ENCODE data around the gene ZDHHC19.
A peak's percentile ranks its signal among the peaks of the same experiment; 100 is the strongest.
"Not testable (repeated sequence)": the region's sequence is repeated elsewhere in the genome, so short reads cannot be mapped to it uniquely, and the experiment has no call there.

ZDHHC19 gene

GRCh38 chr3:196198771-196199753 lies 12.1 kb downstream of the ZDHHC19 start:
- no peak for DNase-seq

- no peak for DNase-seq
These were observed 13.0 kb downstream of the ZDHHC19 start for GRCh38 chr3:196198081-196198675.

- DNase-seq = no peak
These were observed 13.7 kb downstream of the ZDHHC19 start for GRCh38 chr3:196197524-196197923.

GRCh38 chr3:196195664-196196265 lies 15.4 kb downstream of the ZDHHC19 start:
- no peak for DNase-seq

DNA sequence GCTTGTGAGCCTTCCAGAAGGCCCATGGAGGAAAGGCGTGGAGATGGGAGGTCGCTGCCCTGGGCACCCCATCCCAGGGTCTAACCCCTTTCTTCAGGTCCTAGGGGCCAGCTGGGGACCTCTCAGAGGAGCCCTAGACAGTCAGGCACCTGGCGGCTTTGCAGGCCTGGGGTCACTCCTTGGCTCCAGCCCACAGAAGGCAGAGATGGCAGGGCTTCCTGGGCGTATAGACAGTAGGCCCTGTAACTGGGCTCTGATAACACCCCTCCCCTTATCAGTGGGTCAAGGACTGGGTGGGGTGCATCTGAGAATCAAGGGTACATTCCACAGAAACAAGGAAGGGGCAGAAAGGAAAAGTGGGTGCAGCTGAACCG lies 16.7 kb downstream of the ZDHHC19 start:
- no peak for DNase-seq

DNA sequence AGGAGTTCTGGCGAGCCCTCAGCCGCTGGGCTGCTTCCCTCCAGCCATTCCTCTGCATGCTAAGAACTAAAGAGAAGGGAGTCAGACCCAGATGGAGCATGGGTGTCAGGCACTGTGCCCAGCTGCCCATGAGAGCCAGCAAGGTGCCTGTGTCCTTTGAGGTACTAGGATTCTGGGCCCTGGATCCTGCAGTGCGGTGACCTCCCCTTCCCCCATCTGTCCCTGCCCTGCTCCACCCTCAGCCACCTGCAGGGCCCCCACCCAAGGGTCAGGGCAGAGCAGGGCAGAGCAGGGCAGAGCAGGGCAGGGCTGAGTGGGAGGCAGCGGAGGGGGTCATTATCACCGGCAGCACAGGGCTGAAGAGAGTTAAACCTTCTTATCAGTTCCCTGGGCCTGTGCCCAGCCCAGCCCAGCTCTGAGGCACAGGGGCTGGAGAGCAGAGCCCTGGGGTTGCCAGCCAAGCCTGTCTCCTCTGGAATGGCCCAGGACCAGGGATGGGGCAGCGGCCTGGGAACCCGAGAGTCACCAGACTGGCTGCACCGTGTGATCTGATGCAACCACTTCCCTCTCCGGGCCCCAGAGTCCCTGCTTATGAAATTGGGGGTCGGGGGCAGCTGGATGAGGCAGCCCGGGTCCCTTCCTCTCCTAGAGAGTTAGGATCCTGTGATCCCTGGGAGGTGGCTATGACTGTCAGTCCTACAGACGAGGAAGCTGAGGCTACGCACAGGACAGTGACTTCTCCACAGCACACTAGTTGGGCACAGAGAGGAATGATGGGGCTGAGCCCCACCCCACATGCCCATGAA lies 17.3 kb downstream of the ZDHHC19 start:
- peak in 1 of 2 donors; percentile 26 for DNase-seq

GRCh38 chr3:196193133-196193735 lies 18.0 kb downstream of the ZDHHC19 start:
- no peak for DNase-seq

DNA sequence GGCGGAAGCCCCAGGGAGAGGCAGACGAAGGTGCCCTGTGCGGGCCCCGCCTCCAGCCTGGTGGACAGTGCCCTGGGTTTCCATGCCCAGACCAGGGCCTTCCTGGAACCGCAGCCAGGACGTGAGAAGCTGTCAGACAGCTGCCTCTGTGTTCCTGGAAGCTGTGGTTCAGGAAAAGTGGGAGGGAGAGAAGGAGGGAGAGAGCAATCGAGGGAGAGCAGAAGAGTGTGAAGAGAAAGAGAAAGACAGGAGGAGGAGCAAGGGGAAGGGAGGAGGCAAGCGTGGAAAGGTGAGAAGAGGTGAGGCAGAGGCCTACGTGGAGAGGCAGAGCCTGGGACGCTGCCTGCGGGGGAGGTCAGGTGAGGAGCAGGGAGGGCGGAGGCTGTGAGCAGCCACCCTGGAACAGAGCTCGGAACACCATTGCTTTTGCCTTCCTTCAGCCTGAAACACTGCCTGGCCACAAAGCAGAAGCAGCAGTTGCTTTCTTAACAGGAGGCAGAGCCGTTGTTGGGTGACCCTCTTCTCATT lies 18.6 kb downstream of the ZDHHC19 start:
- DNase-seq = no peak

- peak in 1 of 2 donors; percentile 55 for DNase-seq
These were observed 19.1 kb downstream of the ZDHHC19 start for GRCh38 chr3:196192036-196192523.

GRCh38 chr3:196189566-196190347 lies 21.4 kb downstream of the ZDHHC19 start:
- no peak for DNase-seq

- peak in 1 of 2 donors; percentile 17 for DNase-seq
These were observed 24.3 kb downstream of the ZDHHC19 start for GRCh38 chr3:196186651-196187573.

GRCh38 chr3:196184881-196185280 lies 26.3 kb downstream of the ZDHHC19 start:
- DNase-seq = no peak

DNA sequence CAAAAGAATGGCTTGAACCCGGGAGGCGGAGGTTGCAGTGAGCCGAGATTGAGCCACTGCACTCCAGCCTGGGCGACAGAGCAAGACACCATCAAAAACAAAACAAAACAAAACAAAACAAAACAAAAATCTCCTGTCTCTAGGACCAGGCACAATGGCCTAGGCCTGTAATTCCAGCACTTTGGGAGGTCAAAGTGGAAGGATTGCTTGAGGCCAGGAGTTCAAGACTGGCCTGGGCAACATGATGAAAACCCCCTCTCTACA lies 27.1 kb downstream of the ZDHHC19 start:
- not testable (repeated sequence) for DNase-seq

DNA sequence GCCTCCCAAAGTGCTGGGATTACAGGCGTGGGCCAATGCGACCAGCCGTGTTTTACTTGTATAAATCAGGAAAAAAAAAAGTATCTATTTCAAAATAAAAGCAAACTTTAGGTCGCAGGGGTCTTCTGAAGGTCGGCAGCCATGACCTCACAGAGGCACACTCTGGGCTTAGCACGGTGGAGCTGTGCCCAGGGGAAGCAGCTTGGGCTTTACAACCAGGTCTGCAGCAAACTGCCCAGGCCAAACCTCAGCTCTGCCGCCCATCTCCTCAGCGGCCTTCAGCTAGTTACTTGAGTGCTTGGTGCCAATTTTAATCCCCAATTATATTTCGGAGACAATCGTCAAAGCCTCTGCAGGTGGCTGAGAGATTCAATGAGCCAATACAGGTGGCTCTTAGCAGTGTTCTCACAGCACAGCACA lies 30.1 kb downstream of the ZDHHC19 start:
- DNase-seq = no peak

DNA sequence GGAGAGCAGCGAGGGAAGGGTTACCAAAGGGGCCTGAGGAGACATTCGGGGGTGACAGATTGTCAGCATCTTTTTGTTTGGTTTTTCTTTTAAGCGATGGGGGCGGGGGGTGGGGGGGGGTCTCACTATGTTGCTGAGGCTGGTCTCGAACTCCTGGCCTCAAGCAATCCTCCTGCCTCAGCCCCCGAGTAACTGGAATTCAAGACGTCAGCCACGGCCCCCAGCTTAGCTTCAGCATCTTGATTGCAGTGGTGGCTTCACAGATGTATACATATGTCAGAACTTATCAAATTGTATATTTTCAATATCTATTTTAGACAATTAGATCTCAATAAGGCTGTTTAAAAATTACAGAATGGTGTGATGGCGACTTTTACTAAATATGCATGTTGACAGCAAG lies 30.9 kb downstream of the ZDHHC19 start:
- no peak for DNase-seq

- DNase-seq = peak; percentile 48 to 96
These were observed 31.6 kb downstream of the ZDHHC19 start for GRCh38 chr3:196179380-196180308.

GRCh38 chr3:196178993-196179379 lies 32.2 kb downstream of the ZDHHC19 start:
- DNase-seq = no peak

DNA sequence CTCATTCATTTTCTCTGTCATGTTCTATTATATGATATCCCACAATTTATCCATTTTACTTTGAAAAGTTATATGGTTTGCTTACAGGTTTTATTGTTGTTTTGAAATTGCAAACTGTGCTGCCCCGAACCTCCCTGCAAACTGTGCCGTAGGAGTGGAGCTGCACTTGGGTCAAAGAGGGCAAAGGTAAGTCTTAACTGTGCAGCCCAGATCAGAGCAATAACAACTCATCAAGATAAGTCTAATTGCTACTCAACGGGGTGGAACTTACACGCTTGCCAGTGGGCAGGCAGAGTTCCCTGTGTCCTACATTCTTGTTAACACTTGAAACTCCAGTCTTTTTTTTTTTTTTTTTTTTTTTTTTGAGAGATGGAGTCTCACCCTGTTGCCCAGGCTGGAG lies 33.2 kb downstream of the ZDHHC19 start:
- DNase-seq = no peak

GRCh38 chr3:196177567-196177966 lies 33.6 kb downstream of the ZDHHC19 start:
- DNase-seq = no peak

Measured in bone marrow (tissue), 2 donors.